ENCODE results near the gene TDP2. TPM values are rescaled to one million over a fixed set of nuclear protein-coding genes. Genes with fewer than 3 reads are reported as not detected.

TDP2 gene
- total and polyA plus RNA-seq, 2 donors (not counting 3 experiments of a cell fraction or from before 2014, with no cell fraction given): 13.7 to 39.2 TPM

DNA sequence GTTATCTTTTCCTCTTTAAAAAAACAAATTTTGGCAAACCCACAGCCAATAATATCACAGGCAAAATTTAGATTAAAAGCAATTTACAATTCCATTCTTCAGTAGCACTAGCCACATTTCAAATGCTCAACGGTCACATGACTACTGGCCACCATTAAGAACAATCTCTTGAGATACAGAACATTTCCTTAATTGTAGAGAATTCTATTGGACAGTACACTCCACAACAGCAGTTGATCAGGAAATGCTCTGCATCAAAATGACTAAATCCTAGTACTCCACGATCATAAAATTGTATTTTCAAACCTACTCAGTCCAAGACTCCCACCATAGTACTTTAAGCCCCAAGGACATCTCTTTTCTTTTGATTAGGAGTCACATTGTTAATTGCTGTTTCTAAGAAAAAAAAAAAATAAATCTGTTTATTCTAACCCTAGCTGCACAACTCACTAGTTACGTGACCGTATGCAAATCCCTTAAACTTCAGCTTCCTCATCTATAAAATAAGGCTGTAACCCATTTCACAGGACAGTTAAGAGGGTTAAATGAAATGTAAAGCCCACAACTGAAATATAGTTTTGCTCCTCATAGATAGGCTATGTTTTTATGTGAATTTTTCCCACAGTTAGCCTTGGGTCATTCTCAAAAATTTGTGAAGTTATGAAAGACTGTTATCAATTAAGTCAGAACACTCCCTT, 42.5 kb upstream of the TDP2 start:
- Histone ChIP-seq H3K4me2 (ENCODE audit: insufficient read depth, low read length) (no peak overlapping the region), H3K4me1 (ENCODE audit: control insufficient read depth, extremely low read depth, insufficient read depth, low read length) (no peaks in the 10 kb centered on the region), H4K20me1 (replicated peaks; ENCODE audit: control insufficient read depth, extremely low read depth, insufficient read depth, low read length) (peaks cover 14% of the 10 kb centered on the region), H3K9me1 (replicated peaks; ENCODE audit: control insufficient read depth, extremely low read depth, insufficient read depth, low read length) (no peaks in the 10 kb centered on the region), H3K4me3 (replicated peaks in 1 of 3; ENCODE audit: insufficient read depth in 1 of 3, low read depth in 1 of 3, low read length in 3 of 3) (no peak overlapping the region), H3K9me3 (replicated peaks; ENCODE audit: control insufficient read depth, insufficient read depth, low read length) (no peaks in the 10 kb centered on the region), H3K9ac (replicated peaks; ENCODE audit: extremely low read depth, insufficient read depth, low read length) (no peak overlapping the region), H3K79me2 (ENCODE audit: control insufficient read depth, insufficient read depth, low read length) (peaks cover 50% of the 10 kb centered on the region), H2AFZ (ENCODE audit: low read depth, low read length) (no peak overlapping the region), H3K36me3 (ENCODE audit: control insufficient read depth in 2 of 2, extremely low read depth in 1 of 2, insufficient read depth in 2 of 2, low read length in 2 of 2) (peaks cover 45 to 61% of the 10 kb centered on the region in 2 experiments), H3K27ac (ENCODE audit: insufficient read depth, low read depth, low read length) (no peak overlapping the region), H3K27me3 (ENCODE audit: control insufficient read depth in 2 of 2, insufficient read depth in 2 of 2, low read length in 2 of 2) (no peaks in the 10 kb centered on the region)
- FAIRE-seq (no peak), DNase-seq (ENCODE audit: low read depth, low spot score) (no peak)
- ChIA-PET POLR2A (no interaction called here), CTCF (interaction anchor here (1.0 to 1.5 kb wide), 2 partner anchors 9 to 128 kb away, joined by 4 to 6 read pairs; partner anchors contain the start of gene C6orf62)
- dilution Hi-C loops (cut with MboI; ENCODE audit: extremely low pct_ligation_motif_present, low sequenced_read_pairs) (no loop called here), intact Hi-C loops (cut with micrococcal nuclease) (no loop called here)
- TF ChIP-seq, protein P1, sequence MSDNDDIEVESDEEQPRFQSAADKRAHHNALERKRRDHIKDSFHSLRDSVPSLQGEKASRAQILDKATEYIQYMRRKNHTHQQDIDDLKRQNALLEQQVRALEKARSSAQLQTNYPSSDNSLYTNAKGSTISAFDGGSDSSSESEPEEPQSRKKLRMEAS (IDR thresholded peaks at IDR 0.05; ENCODE audit: insufficient read depth, insufficient read length): no peak
- TF ChIP-seq POLR2A (IDR thresholded peaks at IDR 0.05; ENCODE audit: low read depth, low read length) (no peak), POLR2AphosphoS5 (IDR thresholded peaks at IDR 0.05; ENCODE audit: insufficient read depth, low read depth, low read length) (no peak), JUN (IDR thresholded peaks at IDR 0.05; ENCODE audit: borderline replicate concordance, insufficient read depth, insufficient read length, low read depth) (no peak), MYC (IDR thresholded peaks at IDR 0.05; ENCODE audit: low read depth, low read length) (no peak), FOS (IDR thresholded peaks at IDR 0.05; ENCODE audit: borderline replicate concordance, insufficient read depth, low read length) (no peak), GATA2 (IDR thresholded peaks at IDR 0.05; ENCODE audit: insufficient read depth, insufficient read length, low read depth, low read length) (no peak), EZH2 (IDR thresholded peaks at IDR 0.05; ENCODE audit: borderline replicate concordance, low read depth, low read length, severe bottlenecking) (no peak)
- TF ChIP-seq, protein P2, sequence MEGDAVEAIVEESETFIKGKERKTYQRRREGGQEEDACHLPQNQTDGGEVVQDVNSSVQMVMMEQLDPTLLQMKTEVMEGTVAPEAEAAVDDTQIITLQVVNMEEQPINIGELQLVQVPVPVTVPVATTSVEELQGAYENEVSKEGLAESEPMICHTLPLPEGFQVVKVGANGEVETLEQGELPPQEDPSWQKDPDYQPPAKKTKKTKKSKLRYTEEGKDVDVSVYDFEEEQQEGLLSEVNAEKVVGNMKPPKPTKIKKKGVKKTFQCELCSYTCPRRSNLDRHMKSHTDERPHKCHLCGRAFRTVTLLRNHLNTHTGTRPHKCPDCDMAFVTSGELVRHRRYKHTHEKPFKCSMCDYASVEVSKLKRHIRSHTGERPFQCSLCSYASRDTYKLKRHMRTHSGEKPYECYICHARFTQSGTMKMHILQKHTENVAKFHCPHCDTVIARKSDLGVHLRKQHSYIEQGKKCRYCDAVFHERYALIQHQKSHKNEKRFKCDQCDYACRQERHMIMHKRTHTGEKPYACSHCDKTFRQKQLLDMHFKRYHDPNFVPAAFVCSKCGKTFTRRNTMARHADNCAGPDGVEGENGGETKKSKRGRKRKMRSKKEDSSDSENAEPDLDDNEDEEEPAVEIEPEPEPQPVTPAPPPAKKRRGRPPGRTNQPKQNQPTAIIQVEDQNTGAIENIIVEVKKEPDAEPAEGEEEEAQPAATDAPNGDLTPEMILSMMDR (IDR thresholded peaks at IDR 0.05; ENCODE audit: extremely low read depth in 1 of 2, insufficient read depth in 1 of 2, low read depth in 1 of 2, low read length in 2 of 2): no peak
- BruUV-seq (replicated peaks): no TSS peak
